NCI-H460 (cell line): ENCODE results near the gene EMP2. TPM values are rescaled to one million over a fixed set of nuclear protein-coding genes. Genes with fewer than 3 reads are reported as not detected.
"Not testable (repeated sequence)": the region's sequence is repeated elsewhere in the genome, so short reads cannot be mapped to it uniquely, and the experiment has no call there.

Source experiments
- DNase-seq: peaks from one replicate; pipeline ENCODE4 v3.0.0-alpha.2; 2016; ENCODE audit warnings: low read depth; ENCODE audit errors: extremely low read depth
- total RNA-seq: library from RNA; depleted of rRNA; stranded (reverse); fragments of >200 nt; shearing (Covaris generic); gene quantifications from 2 replicates; pipeline ENCODE4 v1.2.3, GENCODE V29; 2014

Gene EMP2
- total RNA-seq, 1 experiment from 2014 or later, result 14.6 TPM

DNA sequence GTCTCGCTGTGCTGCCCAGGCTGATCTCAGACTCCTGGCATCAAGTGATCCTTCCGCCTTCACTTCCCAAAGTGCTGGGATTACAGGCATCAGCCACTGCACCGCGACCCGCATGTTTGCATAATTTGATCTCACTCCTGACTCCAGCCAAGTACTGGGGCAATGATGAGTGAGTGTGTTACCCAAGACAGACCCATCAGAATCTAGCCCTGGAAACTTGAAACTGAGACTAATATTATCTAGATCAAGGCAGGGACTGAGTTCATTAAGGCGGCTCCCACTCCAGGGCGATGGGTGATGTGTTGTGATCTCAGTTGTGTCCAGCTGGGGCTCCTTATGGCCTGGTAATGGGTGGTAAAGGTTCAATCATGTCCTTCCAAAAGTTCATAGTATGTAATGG, 53.4 kb downstream of the EMP2 start:
- DNase-seq, result no peak

DNA sequence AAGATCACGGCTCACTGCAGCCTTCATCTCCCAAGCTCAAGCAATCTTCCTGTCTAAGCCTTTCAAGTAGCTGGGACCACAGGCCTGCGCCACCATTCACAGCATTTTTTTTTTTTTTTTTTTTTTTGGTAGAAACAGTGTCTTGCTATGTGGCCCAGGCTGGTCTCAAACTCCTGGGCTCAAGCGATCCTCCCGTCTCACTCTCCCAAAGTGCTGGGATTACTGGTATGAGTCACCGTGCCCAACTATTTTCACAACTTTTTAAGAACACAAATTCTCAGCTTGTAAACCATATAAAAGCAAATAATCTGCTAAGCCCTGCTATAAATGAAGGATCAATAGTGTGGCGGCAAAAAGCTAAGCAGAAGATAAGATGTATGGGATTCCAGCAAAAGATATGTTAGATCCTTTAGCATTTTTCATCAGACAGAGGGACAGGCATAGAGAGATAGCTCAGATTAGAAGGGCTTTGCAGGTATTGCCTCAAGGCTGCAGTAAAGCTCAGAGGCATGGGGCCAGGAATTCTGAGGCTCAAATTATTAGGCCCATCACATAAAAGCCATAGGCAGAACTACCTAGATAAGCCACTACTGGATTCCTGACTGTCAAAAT, 55.1 kb downstream of the EMP2 start:
- DNase-seq, result no peak

DNA sequence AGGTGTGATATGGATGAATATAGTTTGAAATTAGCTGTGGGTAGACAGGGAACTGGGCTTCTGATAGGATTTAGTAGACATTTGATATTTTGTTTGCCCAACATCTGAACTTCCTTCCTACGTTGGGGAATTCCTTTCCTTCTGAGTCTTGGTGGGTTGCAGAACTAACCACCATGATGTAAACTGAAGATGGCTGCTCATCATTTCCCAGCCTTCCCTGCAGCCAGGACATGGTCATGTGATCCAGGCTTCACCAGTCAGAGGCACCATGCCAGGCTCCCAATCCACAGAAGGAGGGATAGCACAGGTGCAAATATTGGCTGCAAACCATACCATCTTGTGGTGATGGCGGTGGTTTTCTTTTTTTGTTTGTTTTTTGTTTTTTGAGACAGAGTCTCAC, 57.4 kb downstream of the EMP2 start:
- no peak for DNase-seq

DNA sequence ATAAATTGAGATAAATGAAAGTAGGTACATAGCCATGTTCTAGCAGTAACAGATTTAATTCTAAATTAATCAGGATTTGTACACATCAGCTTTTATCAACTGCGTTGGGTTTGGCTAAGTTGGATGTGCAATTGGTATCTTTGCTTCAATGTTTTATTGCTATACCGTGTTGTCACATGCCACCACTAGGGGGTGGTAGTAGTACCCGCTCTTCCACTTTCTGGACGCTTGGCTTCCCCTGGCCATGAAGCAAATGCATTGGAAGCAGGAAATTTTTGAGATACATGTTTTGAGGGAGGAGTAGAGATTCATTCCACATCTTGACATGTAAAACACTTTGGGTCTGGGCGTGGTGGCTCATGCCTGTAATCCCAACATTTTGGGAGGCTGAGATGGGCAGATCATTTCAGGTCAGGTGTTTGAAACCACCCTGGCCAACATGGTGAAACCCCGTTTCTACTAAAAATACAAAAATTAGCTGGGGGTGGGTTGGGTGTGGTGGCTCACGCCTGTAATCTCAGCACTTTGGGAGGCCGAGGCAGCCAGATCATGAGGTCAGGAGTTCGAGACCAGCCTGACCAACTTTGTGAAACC, 58.6 kb downstream of the EMP2 start:
- DNase-seq, result peak; percentile 65

DNA sequence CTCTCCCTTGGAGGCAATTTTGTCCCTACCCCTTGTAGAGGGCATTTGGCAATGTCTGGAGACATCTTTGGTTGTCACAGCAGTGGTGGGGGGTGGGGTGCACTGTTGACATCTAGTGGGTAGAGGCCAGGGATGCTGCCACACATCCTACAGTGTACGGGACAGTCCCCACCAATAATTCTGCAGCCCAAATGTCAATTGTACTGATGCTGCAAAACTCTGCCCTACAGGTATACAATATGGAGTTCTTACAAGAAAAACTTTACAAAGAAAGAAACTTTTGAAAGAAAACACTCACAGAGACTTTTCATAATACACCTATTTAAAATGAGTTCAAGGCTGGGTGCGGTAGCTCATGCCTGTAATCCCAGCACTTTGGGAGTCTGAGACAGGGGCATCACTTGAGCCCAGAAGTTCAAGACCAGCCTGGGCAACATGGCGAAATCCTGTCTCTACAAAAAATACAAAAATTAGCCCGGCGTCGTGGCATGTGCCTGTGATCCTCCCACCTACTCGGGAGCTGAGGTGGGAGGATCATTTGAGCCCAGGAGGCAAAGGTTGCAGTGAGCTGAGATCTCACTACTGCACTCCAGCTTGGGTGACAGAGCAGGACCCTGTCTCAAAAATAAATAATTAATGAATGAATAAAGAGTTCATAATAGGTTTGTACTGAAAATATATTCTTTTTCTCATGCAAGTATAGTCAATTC, 59.4 kb downstream of the EMP2 start:
- DNase-seq, result no peak

DNA sequence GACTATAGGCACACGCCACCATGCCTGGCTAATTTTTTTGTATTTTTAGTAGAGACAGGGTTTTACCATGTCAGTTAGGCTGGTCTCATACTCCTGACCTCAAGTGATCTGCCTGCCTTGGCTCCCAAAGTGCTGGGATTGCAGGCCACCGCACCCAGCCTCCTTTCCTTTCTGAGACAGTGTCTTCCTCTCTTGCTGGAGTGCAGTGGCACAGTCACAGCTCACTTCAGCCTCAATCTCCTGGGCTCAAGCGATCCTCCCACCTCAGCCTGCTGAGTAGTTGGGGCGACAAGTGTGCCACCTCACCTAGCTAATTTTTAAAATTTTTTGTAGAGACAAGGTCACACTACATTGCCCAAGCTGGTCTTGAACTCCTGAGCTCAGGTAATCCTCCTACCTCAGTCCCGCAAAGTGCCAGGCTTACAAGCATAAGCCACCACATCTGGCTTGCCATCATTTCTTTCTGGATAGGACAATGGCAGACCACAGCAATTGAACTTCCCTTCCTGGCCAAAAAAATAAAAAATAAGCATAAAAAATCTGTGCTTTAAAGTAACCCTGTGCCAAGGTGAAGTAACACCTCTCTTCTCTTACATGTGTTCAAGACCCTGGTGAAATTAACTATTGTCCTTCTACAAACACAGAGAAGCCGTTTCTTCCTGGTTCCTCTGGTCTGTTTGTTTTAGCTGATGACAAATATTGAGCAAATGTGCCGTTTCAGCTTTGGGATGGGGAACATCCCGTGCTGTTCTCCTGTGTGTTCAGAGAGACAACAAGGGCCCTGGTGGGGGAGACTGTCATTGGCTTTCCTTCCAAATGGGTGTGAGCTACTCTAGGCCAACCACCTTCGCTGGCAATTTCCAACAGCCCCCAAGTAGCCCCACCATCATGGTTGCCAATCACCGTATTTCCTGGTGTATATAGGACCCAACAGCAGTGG, 60.2 kb downstream of the EMP2 start:
- no peak for DNase-seq

DNA sequence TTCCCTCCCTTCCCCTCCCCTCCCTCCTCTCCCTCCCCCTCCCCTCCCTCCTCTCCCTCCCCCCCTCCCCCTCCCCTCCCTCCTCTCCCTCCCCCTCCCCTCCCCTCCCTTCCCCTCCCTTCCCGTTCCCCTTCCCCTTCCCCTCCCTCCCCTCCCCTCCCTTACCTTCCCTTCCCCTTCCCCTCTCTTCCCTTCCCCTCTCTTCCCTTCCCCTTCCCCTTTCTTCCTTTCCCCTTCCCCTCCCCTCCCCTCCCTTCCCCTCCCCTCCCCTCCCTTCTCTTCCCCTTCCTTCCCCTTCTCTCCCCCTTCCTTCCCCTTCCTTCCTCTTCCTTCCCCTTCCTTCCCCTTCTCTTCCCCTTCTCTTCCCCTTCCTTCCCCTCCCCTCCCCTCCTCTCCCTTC, 61.1 kb downstream of the EMP2 start:
- DNase-seq, result no peak

DNA sequence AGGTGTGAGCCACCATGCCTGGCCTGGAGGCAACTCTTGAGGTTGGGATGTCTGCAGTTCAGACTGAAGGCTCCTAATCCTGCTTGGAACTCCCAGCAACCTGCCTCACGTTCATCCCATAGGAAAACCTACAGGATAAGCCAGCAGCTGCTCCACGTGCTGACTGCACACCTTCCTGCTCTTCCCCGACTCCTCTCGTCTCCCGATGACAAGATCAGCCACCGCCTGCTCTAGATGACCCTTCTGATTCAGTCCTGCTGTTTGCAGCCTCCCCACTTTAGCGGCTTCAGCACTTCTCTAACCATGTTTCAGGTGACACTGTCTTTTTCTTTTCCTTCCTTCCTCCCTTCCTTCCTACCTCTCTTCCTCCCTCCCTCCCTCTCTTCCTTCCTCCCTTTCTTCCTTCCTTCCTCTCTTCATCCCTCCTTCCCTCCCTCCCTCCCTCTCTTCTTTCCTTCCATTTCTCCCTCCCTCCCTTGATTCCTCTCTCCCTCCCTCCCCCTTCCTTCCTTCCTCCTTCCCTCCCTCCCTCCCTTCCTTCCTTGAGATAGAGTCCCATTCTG, 61.8 kb downstream of the EMP2 start:
- no peak for DNase-seq

DNA sequence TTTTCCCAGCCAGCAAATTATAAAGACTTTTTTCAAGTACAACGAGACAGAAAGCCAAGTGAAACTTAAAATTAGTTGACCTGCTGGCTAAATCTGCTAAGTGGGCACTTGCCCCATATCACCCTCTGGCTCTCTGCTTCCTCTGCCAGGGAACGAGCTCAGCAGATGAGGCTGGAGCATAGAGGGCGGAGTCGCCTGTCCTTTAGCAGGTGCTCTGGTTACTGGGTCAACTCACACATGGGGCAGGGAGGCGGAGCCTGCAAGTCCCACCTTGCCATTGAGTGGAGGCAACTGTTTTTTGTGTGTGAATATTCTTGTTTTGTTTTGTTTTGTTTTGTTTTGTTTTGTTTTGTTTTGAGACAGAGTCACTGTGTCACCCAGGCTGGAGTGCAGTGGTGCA, 62.5 kb downstream of the EMP2 start:
- DNase-seq, result no peak

DNA sequence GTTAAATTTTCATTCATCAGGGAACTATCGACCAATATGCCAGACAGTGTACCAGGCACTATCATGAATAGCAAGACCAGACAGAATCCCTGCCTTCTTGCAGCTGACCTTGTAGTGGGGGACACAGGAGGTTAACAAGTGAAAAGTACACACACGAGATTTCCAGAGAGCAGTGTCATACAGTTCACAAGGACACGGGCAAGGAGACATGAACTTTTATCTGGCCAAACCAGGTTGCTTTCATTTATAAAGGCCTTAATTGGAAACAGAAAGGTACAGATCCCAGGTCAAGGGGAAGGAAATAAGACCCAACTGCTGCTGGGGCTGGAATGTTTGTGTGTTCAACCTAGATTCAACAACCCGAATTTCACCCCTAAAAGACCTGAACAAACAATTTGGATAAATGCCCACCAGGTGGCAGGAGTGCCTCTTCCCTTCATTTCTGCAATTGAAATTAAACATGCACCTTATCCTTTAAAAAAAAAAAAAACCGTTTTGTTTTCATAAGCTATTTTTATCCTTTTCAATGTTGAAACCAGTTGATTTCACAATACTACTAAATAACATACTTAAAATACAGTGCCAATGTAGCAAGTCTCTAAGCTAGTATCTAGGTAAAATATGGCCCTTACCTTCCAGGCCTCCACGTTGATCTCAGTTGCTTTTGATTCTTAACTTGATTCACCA, 65.9 kb downstream of the EMP2 start:
- peak; percentile 48 for DNase-seq

DNA sequence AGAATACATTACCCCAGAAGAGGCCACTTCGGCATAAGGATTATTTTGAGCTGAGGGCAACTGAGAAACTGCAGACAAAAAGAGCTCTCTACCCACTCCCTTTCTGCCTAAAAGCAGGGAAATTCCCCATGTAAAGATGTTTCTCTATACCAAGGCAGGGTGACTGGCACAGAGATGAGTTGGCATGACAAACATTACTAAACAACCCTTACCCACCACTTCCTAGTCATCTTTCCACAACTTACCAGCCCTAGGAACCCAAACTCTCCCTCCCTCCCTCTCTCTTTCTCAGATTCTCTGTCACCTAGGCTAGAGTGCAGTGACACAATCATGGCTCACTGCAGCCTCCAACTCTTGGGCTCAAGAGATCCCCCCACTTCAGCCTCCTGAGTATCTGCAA, 68.6 kb downstream of the EMP2 start:
- DNase-seq, result no peak

DNA sequence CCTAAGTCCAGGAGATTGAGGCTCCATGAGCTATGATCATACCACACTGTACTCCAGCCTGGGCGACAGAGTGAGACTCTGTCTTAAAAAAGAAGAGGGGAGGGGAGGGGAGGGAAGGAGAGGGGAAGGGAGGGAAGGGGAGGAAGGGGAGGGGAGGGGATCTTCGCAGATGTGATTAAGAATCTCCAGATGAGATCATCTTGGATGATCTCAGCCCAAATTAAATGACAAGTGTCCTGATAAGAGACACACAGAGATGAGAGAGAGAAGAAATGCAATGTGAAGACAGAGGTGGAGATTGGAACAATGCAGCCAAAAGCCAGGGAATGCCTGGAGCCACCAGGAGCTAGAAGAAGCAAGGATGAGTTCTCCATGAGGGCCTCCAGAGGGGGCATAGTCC, 70.1 kb downstream of the EMP2 start:
- no peak for DNase-seq

DNA sequence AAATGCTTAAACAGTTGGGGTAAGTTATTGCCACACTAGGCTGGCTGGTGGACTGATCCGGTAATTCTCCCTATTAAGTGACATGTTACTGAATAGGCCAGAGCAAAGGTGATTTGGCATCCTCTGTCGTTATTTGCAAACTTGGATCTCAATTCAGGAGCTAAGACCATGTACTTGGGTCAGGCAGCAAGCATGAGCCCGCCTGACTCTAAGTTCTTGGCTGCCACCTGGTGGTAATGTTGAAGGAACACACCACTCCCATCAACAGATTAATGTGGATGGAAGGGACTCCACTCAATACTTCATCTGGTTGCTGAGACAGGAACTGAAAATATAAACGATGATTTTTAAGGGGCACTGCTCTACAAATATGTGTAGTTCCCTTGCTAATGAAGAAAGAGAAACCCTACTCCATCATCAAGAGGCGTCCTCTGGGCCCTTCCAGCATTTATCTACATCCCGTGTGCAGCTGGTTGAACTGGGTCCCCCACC, 70.8 kb downstream of the EMP2 start:
- DNase-seq, result peak; percentile 78

DNA sequence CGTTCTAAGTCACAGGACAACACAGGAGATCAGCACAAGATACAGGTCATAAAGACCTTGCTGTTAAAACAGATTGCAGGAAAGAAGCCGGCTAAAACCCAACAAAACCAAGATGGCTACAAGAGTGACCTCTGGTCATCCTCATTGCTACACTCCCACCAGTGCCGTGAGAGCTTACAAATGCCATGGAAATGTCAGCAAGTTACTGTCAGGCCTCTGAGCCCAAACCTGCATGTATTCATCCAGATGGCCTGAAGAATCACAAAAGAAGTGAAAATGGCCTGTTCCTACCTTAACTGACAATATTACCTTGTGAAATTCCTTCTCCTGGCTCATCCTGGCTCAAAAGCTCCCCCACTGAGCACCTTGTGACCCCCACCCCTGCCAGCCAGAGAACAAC, 75.1 kb downstream of the EMP2 start:
- not testable (repeated sequence) for DNase-seq

DNA sequence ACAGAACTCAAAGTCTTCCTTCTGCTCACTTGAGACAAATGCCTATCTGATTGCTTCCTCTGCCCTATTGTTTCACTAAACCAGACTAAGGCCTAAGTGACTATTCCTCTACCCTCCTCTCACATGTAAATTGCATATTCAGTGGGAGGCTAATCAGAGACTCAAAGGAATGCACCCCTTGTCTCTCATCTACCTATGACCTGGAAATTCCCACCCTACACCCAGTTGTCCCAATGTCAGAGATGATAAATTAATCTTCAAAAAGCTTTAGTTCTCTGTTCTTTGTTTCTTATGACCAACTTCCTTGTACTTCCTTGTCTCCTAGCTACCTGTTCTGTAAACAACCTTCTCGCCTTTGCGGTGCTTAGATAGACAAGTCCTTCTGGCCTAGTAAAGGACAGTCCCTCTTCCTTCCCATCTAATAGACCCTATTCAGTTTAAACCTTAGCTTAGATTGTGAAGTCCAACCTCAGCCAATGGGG, 76.0 kb downstream of the EMP2 start:
- DNase-seq, result no peak

DNA sequence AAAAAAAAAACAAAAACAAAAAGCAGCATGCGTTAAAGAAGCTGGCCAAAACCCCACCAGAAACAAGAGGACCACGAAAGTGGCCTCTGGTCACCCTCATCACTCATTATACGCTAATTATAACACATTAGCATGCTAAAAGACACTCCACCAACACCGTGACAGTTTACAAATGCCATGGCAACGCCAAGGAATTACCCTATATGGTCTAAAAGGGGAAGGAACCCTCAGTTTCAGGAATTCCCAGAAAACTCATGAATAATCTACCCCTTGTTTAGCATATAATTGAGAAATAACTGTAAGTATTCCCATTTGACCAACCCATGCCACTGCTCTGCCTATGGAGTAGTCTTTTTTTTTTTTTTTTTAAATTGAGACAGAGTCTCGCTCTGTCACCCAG, 77.6 kb downstream of the EMP2 start:
- no peak for DNase-seq

DNA sequence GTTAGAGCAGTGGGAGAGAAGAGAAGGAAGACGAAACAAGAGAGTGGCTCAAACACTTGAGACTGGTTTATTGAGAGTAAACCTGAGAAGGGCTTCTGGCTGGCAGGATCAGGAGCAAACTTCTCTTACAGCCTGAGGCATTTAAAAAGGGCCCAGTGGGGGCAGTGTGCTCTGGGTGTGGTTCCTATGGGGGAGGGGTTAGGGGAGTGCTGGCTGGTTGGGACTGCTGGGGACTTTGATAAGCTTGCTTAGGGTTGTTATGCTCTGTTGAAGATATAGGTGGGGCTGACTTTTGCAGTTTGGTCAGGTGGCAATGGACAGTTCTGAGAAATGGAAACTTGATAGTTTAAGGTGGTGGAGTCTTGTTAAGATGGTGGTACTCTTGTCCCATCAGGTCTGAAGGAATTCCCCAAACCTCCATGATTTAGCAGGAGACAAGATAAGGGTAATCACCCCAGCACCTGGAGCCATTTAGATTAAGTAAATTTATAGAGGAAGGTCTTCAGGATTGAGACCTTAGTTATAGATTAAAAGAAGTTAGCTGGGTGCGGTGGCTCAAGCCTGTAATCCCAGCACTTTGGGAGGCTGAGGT, 79.3 kb downstream of the EMP2 start:
- no peak for DNase-seq

DNA sequence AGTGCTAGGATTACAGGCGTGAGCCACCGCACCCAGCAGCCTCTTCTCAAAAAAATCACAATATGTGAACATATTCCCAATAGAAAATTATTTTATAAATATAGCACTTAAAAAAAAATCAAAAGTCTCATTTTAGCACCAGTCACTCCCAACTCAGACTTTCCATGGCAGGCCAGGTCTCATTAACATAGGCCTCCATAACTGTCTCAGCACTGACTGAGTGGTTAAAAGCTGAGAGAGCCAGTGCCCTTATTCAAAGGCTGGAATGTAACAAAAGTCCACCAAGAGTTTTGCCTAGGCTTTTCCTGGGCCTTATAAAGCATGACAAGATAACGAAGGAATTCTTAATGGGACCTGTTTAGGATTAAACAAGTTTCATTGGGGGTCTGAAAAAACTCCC, 79.8 kb downstream of the EMP2 start:
- DNase-seq, result no peak
